HUES64 (cell line): ENCODE results near the gene SH2B3.
"Not testable (repeated sequence)": the region's sequence is repeated elsewhere in the genome, so short reads cannot be mapped to it uniquely, and the experiment has no call there.

Experiments
- H3K27ac ChIP-seq: 2 replicates; pipeline ENCODE4 v1.7.0; 2013; ENCODE audit warnings: low read depth, low read length, inconsistent platforms
- H3K27me3 ChIP-seq: 2 replicates; pipeline ENCODE4 v1.6.1; 2013; ENCODE audit warnings: mild to moderate bottlenecking, low read length; ENCODE audit not compliant: insufficient read depth
- H3K36me3 ChIP-seq: 2 replicates; pipeline ENCODE4 v1.6.1; 2013; ENCODE audit warnings: mild to moderate bottlenecking, low read length; ENCODE audit not compliant: insufficient read depth
- H3K4me1 ChIP-seq: 2 replicates; pipeline ENCODE4 v1.6.1; 2013; ENCODE audit warnings: mild to moderate bottlenecking, low read length, moderate library complexity; ENCODE audit not compliant: insufficient read depth
- H3K4me3 ChIP-seq: 2 replicates; pipeline ENCODE4 v1.5.1; 2013; ENCODE audit warnings: mild to moderate bottlenecking, low read length, moderate library complexity
- H3K9ac ChIP-seq: 2 replicates; pipeline ENCODE4 v1.6.1; 2013; ENCODE audit warnings: mild to moderate bottlenecking, low read depth, low read length
- H3K9me3 ChIP-seq: 2 replicates; pipeline ENCODE4 v1.6.1; 2013; ENCODE audit warnings: low read depth, low read length; ENCODE audit not compliant: insufficient read depth
- WGBS: fragments of 150-250, 120-280 bp; methylation state at CpG from one replicate; pipeline ENCODE4 v1.1.7; 2013; ENCODE audit warnings: missing lambda C conversion rate; 5-methylcytosine and 5-hydroxymethylcytosine counted together

SH2B3 gene

DNA sequence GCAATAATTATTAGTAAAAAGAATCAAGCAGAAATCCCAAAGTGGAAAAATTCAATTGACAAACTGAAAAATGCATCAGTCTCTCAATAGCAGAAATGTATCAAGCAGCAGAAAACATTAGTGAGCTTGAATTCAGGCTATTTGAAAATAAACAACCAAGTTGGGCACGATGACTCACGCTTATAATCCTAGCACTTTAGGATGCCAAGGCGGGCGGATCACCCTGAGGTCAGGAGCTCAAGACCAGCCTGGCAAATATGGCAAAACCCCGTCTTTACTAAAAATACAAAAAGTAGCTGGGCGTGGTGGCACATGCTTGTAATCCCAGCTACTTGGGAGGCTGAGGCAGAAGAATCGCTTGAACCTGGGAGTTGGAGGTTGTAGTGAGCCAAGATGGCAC, 87.3 kb downstream of the SH2B3 start:
- 96% methylated on average over 7 of the region's 7 CpGs for WGBS
- H3K36me3 ChIP-seq, result peaks cover 80% of the 10 kb centered on the region
- not testable (repeated sequence) for H3K27ac ChIP-seq, H3K9me3 ChIP-seq, H3K4me3 ChIP-seq, H3K9ac ChIP-seq, H3K27me3 ChIP-seq, H3K4me1 ChIP-seq

GRCh38 chr12:111494676-111495075, 89.0 kb downstream of the SH2B3 start:
- Histone ChIP-seq H3K9me3 (no peaks in the 10 kb centered on the region), H3K36me3 (peaks cover 80% of the 10 kb centered on the region), H3K27me3 (no peaks in the 10 kb centered on the region), H3K4me3 (no peak overlapping the region), H3K9ac (no peak overlapping the region), H3K27ac (no peak overlapping the region), H3K4me1 (no peaks in the 10 kb centered on the region)
- WGBS, result 98% methylated on average over 2 of the region's 4 CpGs
